GM21737 (cell line): Measurements from ENCODE around the gene NCOR2.

Experiments
- ATAC-seq: cut with Tn5 transposase; IDR thresholded peaks from one replicate; pipeline ENCODE4 v1.9.1; 2021; ENCODE audit warnings: mild to moderate bottlenecking, moderate library complexity; ENCODE audit not compliant: unreplicated experiment

Gene NCOR2

DNA sequence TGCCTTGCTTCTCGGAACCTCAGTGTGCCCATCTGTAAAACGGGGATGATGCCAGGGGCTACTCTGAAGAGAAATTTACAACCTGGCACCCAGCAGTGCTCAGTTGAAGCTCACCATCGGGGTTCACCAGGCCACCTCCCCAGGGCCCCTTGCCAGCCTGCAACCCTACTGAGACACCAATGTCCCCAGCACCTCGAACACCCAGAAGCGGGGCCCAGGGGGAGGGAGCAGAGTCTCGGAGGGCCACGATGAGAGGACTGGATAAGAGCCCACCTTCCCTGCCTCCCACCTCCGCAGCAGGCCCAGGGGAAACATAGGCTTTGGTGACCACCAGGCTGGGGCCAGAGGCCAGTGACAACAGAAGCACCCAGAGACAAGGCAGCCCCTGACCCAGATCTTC lies 22.4 kb downstream of the NCOR2 start:
- no peak for ATAC-seq

DNA sequence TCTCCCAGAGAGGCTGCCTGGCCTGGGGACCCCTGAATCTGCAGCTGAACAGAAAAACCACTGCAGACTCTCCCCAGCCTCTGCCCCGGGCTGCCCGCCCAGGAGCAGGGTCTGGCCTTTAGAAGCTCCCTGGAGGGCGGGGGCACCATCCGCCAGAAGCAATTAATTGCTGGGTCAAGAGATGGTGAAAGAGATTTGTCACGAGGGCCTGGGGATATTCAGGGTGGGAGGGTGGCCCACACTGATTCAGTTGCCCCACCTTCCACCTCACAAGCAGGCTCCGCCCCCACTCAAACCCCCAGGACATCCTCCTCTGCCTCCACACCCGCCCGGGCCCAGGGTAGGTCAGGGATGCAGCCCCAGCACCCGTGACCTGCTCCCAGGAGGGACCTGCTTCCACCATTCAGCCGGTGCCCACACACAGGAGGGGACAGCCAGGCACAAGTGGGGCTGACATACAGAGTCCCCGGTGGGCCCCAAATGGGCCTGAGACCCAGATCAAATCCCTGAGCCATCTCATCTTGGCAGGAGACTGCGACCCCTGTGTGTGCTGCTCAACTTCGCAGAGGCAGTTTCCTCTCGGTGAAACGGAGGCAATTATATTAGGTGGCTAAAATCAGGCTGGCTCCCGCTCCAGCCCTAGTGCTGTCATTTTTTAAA lies 23.0 kb downstream of the NCOR2 start:
- no peak for ATAC-seq

DNA sequence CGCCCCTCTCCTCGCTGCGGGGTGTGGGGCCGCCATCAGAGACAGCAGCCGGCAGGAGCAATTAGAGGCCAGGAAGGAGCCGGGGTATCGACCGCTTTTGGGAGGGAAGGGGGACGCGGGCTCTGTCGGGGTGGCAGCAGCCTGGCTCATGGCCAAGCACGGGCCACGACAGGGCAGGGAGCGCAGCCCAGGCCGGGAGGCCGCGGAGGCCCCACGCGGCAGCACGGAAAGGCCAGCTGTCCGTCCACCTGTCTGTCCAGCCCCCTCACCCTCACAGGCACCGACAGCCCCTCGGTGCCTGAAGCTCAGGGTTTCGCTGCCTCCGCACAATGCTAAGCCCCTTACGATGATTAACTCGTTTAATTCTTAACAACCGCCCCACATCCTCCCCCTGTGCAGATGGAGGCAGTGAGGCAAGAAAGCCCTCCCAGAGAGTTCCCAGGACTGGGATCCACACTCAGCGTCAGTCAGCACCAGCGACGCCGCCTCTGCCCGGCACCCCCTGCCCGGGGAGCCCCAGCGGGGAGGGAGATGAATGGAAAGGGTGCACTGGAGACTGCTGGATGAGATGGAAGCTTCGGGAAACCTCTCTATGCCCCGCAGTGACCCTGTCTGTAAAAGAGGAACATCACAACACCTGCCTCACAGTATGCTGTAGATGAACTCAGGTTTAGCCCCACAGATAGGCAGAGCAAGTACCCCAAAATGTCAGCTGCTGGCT lies 23.7 kb downstream of the NCOR2 start:
- ATAC-seq = no peak

DNA sequence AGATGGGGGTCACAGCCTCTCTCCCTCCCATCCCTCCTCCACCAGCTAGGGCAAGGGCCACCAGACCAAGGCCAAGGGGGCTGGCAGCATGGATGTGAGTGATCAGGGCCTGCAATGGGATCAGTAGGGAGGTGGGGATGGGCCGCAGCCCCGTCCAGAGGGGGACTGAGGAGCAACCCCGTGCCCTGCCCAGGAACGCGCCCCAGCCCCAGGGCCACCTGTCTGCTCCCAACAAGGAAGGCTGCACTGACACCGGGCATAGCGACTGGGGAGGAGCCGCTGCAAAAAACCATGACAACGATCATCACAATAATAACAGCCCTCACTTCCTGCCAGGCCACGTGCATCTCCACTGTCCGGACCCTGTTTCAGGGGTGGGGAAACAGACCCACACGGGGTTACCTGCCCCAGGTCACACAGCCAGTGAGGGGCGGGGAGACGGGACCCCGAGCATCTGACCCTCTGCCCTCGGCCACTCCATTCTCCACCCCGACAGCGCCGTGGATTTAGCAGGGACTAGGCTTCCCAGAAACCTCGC lies 24.3 kb downstream of the NCOR2 start:
- no peak for ATAC-seq

DNA sequence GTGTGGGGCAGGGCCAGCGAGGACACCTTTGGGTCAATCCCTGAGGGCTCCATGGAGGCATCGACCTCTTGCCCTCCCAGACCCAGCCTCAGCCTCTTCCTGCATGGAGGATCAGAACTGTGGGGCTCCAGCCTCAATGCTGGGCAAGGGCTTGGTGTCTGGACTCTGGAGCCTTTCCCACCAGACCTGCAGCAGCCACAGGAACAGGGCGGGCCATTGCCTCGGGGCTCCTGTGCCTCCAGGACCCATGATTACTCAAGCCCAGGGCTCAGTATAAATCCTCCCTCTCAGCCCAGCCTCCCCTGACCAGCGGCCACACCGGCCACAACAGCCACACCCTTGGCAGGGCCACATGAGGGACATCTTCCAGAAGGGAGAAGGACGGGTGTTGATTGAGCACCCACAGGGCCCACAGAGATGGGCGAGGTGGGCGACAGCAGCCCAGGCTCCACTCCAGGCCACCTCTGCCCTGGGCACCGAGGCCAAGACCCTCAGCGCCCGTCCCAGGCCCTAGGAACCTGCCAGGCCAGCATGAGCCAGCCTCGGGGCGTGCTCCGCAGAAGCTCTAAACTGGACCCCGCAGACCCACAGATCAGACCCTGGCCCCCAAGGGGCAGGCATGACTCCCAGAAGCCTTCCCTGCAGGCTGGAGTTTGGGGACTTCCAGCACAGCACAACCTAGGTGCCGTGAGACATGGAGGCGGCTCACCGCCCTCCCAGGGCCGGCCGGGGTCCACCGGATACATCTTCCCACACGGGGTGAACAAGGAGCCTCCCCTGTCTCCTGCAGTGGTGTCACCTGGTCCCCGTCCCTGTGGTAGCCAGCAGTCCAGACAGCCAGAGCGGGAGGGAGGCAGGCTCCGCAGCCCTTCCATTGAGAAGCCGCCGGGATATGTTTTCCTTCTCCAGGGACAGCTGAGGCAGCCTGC lies 25.1 kb downstream of the NCOR2 start:
- ATAC-seq = no peak

DNA sequence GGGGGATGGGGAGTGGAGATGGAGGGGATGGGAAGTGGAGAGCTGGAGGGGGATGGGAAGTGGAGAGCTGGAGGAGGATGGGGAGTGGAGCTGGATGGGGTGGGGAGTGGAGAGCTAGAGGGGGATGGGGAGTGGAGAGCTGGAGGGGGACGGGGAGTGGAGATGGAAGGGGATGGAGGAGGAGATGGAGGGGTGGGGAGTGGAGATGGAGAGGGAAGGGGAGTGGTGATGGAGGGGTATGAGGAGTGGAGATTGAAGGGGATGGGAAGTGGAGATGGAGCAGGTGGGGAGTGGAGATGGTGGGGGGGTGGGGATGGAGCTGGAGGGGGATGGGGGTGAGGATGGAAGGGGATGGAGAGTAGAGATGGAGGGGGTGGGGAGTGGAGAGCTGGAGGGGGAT lies 26.1 kb downstream of the NCOR2 start:
- no peak for ATAC-seq

DNA sequence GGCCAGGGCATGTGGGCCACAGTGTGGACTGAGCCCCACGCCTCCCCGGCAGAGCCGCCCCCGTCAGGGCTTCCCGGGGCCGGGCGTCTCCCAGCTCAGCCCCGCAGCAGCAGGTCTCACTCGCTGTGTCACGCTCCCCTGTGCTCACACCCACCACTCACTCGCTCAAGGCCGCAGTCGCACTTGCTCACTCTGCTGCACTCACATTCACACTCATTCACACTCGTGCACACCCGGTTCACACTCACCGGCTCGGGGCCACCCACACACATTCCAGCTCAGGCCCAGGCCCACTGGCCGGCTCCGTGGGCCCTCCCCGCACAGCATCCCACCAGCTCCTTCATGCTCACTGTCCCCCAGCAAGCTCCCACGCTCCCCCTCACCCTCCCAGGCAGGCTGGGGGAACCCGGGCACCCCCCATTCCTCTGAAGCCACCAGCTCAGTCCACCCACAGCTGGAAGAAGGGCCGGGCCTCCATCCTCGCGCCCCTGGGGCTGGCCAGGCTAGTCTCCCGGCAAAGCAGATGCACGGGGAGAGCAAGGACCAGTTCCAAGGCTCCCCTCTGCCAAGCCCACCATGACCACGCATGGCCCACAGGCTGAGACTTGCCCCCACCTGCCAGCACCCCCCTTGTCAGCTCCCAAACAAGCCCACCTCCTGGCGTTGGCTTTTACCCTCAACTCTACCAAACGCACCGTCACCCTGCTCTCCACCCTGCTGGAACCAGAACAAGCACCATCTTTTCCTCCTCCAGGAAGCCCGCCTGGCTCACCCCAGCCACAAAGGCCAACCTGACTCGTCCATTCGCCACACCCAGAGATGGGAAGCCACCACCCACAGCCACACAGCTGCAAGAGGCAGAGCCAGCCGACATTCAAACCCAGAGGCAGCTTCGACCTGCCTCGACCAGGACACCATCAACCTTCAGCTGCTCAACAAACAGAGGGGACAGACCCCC lies 28.0 kb downstream of the NCOR2 start:
- no peak for ATAC-seq

DNA sequence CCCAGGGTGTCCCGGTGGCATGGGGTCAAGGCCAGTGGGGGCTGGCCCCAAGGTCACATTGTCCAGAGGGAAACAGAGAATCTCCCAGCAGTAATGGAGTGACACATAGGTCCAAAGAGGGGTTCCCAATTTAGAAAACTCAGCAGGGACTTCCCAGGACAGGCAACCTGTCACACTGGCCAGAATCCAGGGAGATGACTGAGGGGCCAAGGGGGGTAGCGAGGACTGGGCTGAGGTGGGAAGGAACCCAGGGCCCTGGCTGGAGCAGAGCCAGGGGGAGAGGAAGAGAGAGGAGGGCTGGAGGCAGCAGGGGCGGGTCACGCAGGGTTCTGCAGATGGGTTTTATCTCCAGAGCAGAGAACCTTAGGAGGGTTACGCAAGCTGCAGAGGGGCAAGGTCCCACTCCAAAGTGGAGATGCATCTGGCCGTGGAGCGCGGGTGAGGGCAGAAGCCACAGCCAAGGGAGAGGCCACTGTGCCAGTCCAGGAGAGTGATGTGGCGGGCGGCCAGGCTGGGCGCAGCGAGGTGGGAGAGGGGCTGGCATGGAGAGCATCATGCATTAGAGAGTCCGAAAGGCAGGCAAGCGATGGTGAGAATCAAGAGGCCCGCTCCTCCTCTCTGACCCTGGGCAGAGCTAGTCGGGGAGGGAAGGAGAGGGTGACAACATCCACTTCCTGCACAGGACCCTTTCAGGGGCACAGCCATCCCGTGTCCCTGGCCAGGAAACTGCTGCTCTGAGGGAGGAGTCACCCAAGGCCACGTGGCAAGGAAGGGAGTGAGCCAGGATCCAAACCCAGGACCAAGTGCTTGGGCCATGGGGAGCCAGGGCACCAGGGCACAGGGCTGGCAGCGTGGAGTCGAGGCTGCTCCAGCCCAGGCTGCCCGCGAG lies 29.0 kb downstream of the NCOR2 start:
- ATAC-seq = no peak

DNA sequence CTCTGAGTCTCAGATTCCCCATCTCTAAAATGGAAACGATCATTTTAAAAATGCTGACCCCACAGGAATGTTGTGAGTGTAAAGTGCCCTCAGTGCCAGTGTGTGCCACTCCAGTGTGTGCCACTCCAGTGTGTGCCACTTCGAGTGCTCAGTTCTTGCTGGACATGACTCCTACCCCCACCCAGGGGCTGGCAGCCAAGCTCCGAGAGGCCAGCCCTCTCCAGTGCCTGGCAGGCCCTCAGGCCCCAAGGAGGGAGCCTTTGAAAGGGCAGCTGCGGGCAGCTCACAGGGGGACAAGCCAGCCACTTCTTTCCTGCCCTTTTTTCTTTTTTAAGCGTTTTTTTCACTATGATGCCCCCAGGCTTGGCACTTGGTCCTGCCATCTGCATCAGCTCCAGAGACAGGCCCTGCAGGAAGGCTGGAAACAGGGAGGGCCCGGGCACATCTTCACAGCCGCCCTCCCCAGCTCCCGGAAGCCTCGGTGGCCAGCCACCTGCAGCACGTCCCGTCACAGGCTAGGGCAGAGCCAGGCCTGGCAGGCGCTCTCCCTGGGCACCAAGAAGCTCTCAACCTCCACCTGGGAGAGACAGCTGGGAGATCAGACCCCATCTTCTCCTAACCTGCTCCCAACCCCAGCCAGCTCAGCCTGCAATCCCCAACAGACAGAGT lies 29.8 kb downstream of the NCOR2 start:
- ATAC-seq = no peak

DNA sequence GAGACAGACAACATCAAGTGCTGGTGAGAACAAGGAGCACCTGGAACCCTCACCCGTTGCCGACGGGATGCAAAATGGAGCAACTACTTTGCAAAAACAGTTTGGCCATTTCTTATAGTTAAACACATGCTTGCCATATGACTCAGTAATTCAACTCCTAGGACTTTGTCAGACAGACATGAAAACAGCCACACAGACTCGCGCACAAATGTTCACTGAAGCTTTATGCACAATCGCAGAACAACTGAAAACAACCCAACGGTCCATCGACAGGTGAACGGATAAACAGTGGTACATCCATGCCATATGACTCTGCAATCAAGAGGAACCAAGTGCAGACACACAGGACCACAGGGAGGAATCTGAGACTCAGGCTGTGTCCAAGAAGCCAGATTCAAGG lies 30.8 kb downstream of the NCOR2 start:
- ATAC-seq = no peak

DNA sequence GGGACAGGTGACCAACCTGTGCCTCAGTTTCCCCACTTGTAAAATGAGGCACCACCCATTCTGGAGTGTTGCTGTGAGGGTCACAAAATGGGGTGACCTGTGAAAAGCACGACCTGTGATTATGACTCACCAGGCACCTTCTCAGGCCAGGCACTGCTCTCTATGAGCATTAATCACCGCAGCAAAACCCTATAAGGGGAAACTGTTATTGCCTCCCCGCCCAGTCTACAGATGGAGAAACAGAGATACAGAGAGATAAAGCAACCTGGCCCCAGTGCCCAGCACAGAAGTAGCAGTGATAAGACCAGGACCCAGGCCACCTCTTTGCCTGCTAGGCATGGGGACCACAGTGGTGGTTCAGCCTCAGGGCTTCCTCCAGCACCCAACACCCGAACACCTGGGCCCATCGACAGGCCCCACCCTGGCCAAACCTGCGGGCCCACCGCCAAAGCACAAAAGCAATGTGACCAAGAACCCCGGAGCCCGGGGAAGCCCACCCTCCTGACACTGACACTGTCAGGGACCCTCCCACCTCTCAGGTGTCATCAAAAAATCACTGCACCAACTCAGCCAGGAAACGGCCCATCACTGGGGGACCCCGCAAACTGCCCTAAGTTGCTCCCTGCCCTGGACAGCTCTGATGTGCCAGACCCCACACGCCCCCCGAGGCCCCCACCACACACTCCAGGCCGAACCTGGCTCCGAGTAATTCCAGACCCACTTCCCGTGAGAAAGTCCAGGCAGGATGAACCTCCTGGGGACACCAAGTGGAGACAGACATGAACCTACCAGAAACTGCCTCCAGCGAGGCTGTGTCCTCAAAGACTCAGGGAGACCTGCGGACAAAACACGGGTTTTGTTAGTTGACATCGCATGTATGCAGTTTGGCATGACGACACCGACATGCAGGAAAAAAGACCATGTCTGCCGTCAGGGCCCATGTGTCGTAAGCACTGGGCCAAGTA lies 32.4 kb downstream of the NCOR2 start:
- no peak for ATAC-seq

DNA sequence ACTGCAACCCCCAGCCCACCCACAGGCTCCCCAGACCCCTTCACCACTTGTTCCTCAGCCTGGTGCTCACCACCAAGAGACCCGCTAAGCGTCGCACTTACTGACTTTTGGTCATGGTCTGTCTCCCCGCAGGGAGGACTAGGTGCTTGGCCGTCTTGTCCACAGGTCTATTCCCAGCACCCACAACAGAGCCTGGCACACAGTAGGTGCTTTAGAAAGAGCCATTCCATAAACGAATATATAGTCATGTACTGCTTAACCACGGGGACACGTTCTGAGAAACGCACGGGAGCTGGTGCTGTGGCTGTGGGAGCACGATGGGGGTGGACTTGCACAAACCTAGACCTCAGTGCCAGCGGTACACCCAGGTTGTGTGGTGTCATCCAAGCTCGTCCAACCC lies 34.0 kb downstream of the NCOR2 start:
- ATAC-seq = no peak

DNA sequence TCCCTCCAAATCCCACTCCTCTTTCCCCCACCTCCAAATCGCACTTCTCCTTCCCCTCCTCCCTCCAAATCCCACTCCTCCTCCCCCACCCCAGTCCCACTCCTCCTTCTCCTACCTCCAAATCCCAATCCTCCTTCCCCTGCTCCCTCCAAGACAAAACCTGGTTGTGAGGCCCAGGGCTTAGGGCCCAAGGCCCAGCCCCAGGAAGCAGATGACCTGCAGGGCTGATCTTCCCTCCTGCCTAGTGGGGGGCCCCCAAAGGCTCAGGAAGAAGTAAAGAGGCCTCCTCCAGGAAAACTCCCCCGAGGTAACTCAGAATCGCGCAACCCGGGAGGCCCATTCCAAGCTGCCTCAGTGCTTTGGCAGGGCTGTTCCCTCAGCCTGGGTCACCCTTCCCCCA lies 34.4 kb downstream of the NCOR2 start:
- no peak for ATAC-seq

DNA sequence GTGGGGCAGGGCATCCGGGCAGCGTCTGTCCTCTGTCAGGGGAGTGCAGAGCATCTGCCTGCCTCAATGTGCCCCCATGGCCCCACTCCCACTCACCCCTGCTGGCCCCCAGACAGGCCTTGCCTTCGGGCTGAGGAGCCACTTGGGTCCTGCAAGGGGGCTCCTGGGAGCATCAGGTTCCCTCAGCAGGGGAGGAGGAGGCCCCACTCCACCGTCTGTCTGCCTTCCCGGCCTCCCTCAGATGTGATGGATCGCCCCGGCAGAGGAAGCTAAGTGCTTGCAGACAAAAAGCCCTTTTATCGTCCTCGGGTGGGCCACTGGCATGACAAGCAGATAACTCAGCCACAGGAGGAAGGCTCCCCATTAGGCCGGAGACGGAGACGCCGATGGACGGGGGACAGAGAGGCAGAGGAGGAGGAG lies 35.1 kb downstream of the NCOR2 start:
- no peak for ATAC-seq

DNA sequence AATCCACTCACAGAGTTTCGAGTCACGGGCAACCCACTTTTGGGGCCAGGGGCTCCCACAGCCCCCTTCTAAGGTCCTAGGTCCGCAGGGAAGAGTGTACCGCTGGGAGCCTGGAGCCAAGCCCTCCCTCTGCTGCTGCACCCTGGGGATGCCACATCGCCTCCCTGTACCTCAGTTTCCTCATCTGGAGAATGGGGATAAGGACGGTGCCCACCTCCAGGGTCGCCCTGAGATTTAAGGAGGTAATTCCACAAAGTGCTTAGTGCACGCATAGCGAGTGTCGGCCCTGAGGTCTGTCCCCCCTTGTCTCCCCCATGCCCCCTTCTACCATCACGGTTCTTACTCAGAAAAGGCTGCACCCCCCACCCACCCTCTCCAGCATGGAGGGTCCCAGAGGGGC lies 35.5 kb downstream of the NCOR2 start:
- no peak for ATAC-seq

DNA sequence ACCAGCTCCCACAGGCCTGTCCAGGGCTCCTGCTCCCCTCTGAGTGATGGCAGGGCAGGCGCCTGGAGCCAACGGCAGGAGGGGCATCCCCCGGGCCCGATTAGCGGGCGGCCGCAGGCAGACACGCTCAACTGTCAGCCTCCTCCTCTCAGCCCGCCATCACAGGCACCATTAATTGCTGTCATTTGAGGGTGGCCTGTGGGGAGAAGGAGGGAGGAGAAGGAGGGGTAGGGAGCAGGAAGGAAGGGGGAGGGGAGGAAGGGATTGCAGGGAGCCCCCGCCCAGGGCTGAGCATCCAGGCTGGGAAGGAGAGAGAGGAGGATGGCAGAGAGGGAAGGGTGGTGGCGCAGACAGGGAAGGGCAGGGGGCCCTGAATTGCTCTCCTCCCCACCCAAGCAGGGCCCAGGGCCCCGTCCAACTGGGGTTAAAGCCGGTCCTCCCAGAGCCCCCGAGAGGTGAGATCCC lies 36.1 kb downstream of the NCOR2 start:
- ATAC-seq = no peak

DNA sequence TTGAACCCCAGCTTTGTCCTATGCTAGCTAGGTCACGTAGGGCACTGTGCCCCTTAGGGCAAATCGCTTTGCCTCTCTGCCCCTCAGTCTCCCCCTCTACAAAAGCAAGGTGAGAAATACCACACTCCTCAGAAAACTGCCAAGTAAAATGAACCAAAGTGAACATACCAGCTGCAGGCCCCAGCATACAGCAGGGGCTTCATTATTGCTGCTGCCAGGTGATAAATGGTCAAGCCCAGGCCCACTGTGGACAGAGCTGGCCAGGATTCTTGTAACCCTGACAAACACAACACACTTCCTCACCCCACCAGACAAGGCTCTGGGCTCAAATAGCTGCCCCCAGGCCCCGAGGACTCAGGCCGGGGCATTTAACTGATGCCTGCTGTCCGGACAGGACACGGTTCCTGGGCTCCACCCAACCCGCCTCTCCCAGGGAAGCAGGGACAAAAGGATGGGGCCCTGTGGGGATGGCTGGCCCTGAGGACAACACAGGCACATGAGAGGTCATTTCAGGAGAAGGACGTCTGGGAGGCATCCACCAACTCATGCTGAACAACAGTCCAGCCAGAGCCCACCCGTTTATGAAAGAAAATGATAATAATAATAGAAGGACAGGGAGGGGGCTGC lies 36.7 kb downstream of the NCOR2 start:
- ATAC-seq = no peak
